ENCODE data around the gene GOLGA8N.

DNA sequence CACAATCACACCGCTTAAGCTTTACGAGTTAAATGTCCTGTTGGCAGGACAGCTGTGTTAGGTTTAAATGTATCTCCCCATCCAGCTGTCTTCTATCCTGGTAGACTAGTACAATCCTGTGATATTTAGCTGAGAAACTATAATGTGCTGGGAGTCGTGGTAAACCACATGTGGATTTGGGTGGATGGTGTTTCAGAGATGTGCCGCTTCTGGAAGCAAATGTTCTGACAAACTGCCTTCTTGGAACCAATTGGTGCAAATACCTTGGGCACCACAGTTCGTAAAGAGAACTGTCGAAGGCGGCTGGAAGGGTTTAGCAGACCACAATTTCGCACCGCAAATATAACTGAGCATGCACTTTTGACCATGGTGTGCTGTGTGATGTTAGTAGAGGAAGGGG, 63.2 kb downstream of the GOLGA8N start:
- TF ChIP-seq POLR2A (IDR thresholded peaks at IDR 0.05) = no peak
- TF ChIP-seq, protein P1, sequence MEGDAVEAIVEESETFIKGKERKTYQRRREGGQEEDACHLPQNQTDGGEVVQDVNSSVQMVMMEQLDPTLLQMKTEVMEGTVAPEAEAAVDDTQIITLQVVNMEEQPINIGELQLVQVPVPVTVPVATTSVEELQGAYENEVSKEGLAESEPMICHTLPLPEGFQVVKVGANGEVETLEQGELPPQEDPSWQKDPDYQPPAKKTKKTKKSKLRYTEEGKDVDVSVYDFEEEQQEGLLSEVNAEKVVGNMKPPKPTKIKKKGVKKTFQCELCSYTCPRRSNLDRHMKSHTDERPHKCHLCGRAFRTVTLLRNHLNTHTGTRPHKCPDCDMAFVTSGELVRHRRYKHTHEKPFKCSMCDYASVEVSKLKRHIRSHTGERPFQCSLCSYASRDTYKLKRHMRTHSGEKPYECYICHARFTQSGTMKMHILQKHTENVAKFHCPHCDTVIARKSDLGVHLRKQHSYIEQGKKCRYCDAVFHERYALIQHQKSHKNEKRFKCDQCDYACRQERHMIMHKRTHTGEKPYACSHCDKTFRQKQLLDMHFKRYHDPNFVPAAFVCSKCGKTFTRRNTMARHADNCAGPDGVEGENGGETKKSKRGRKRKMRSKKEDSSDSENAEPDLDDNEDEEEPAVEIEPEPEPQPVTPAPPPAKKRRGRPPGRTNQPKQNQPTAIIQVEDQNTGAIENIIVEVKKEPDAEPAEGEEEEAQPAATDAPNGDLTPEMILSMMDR (IDR thresholded peaks at IDR 0.05) = no peak
